ENCODE results near the gene NXPH4. TPM values are rescaled to one million over a fixed set of nuclear protein-coding genes. Genes with fewer than 3 reads are reported as not detected.

The NXPH4 gene
- total and polyA plus RNA-seq, 4 donors, result 0.15 to 0.94 (median 0.48) TPM

DNA sequence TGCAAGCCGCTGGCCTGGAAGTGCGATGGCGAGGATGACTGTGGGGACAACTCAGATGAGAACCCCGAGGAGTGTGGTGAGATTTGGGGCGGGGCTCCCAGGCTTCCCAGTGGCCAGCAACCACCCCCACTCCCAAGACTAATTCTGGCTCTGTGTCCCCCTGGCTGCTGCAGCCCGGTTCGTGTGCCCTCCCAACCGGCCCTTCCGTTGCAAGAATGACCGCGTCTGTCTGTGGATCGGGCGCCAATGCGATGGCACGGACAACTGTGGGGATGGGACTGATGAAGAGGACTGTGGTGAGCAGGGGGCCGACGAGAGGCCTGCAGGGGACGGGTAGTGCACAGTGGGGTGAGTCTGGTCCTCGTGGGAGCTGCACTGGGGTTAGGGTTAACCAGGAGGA is 12.1 kb upstream of the NXPH4 start:
- H3K4me1 ChIP-seq (ENCODE audit: control insufficient read depth in 5 of 5, insufficient read depth in 5 of 5, low read length in 5 of 5), result no peaks in the 10 kb centered on the region
- no peaks in the 10 kb centered on the region for H3K9me3 ChIP-seq (ENCODE audit: control insufficient read depth in 4 of 4, insufficient read depth in 3 of 4, low read length in 3 of 4)
- no peaks in the 10 kb centered on the region for H3K27me3 ChIP-seq (ENCODE audit: control insufficient read depth in 3 of 3, insufficient read depth in 3 of 3, low read length in 2 of 3)
- H3K36me3 ChIP-seq (ENCODE audit: control insufficient read depth in 4 of 4, insufficient read depth in 4 of 4, low read length in 4 of 4), result peaks cover 0 to 72% (median 47%) of the 10 kb centered on the region in 4 donors
- no peak overlapping the region for H3K27ac ChIP-seq (ENCODE audit: low read depth in 1 of 2, low read length in 1 of 2)
- no peak for DNase-seq
- no peak overlapping the region for H3K4me3 ChIP-seq
- no peak for ATAC-seq (ENCODE audit: insufficient read depth, low FRiP score)
- TF ChIP-seq, protein P1, sequence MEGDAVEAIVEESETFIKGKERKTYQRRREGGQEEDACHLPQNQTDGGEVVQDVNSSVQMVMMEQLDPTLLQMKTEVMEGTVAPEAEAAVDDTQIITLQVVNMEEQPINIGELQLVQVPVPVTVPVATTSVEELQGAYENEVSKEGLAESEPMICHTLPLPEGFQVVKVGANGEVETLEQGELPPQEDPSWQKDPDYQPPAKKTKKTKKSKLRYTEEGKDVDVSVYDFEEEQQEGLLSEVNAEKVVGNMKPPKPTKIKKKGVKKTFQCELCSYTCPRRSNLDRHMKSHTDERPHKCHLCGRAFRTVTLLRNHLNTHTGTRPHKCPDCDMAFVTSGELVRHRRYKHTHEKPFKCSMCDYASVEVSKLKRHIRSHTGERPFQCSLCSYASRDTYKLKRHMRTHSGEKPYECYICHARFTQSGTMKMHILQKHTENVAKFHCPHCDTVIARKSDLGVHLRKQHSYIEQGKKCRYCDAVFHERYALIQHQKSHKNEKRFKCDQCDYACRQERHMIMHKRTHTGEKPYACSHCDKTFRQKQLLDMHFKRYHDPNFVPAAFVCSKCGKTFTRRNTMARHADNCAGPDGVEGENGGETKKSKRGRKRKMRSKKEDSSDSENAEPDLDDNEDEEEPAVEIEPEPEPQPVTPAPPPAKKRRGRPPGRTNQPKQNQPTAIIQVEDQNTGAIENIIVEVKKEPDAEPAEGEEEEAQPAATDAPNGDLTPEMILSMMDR (IDR thresholded peaks at IDR 0.05; ENCODE audit: control extremely low read depth, extremely low read depth), result no peak
- H3K9ac ChIP-seq (ENCODE audit: insufficient read depth in 1 of 2, low read length in 2 of 2), result no peak overlapping the region
- 92 to 94% methylated on average over 19 of the region's 19 CpGs for WGBS, 2 donors

DNA sequence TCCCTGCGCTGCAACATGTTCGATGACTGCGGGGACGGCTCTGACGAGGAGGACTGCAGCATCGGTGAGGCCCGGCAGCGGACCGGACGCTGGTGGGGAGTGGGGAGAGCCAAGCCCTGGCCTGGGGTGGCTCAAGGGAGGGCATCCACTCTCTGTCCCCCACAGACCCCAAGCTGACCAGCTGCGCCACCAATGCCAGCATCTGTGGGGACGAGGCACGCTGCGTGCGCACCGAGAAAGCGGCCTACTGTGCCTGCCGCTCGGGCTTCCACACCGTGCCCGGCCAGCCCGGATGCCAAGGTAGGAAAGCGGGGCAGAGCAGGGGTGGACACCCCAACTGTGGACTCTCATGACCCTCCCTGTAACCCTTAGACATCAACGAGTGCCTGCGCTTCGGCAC is 11.4 kb upstream of the NXPH4 start:
- Histone ChIP-seq H3K27ac (ENCODE audit: low read depth in 1 of 2, low read length in 1 of 2) (no peak overlapping the region), H3K4me3 (no peak overlapping the region), H3K36me3 (ENCODE audit: control insufficient read depth in 4 of 4, insufficient read depth in 4 of 4, low read length in 4 of 4) (peaks cover 0 to 71% (median 50%) of the 10 kb centered on the region in 4 donors), H3K27me3 (ENCODE audit: control insufficient read depth in 3 of 3, insufficient read depth in 3 of 3, low read length in 2 of 3) (no peaks in the 10 kb centered on the region), H3K4me1 (ENCODE audit: control insufficient read depth in 5 of 5, insufficient read depth in 5 of 5, low read length in 5 of 5) (no peaks in the 10 kb centered on the region), H3K9ac (ENCODE audit: insufficient read depth in 1 of 2, low read length in 2 of 2) (no peak overlapping the region), H3K9me3 (ENCODE audit: control insufficient read depth in 4 of 4, insufficient read depth in 3 of 4, low read length in 3 of 4) (no peaks in the 10 kb centered on the region)
- ATAC-seq (ENCODE audit: insufficient read depth, low FRiP score), result no peak
- TF ChIP-seq, protein P1 (IDR thresholded peaks at IDR 0.05; ENCODE audit: control extremely low read depth, extremely low read depth), result no peak
- WGBS, 2 donors, result 95% methylated on average over 26 of the region's 26 CpGs
- no peak for DNase-seq

DNA sequence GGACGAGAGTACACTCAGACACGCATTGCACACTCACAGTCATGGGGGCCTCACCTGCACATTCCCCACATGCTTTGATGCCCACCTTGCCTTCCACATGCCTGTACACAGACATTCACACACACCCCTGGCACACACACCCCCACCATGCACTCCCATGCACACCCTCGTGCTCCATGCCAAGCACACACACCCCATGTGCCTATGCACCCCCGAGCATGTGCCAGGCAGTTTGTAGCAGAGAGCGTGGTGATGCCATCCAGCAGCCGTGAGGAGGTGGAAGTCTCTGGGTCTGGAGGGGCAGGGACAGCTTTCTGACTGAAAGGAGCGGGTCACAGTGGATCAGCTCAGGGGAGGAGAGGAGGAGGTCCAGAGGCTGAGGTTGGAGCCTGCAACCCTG is 10.7 kb upstream of the NXPH4 start:
- Histone ChIP-seq H3K4me3 (no peak overlapping the region), H3K27me3 (ENCODE audit: control insufficient read depth in 3 of 3, insufficient read depth in 3 of 3, low read length in 2 of 3) (no peaks in the 10 kb centered on the region), H3K9ac (ENCODE audit: insufficient read depth in 1 of 2, low read length in 2 of 2) (no peak overlapping the region), H3K36me3 (ENCODE audit: control insufficient read depth in 4 of 4, insufficient read depth in 4 of 4, low read length in 4 of 4) (peaks cover 0 to 72% (median 52%) of the 10 kb centered on the region in 4 donors), H3K9me3 (ENCODE audit: control insufficient read depth in 4 of 4, insufficient read depth in 3 of 4, low read length in 3 of 4) (no peaks in the 10 kb centered on the region), H3K27ac (ENCODE audit: low read depth in 1 of 2, low read length in 1 of 2) (no peak overlapping the region), H3K4me1 (ENCODE audit: control insufficient read depth in 5 of 5, insufficient read depth in 5 of 5, low read length in 5 of 5) (no peaks in the 10 kb centered on the region)
- WGBS, 2 donors, result 85 to 90% methylated on average over 7 of the region's 7 CpGs
- ATAC-seq (ENCODE audit: insufficient read depth, low FRiP score) (no peak), DNase-seq (no peak)
- TF ChIP-seq, protein P1 (IDR thresholded peaks at IDR 0.05; ENCODE audit: control extremely low read depth, extremely low read depth), result no peak
